GM21737 (cell line): ENCODE measurements around the gene FAM25C.
"Not testable (repeated sequence)": the region's sequence is repeated elsewhere in the genome, so short reads cannot be mapped to it uniquely, and the experiment has no call there.

Experiments used
- ATAC-seq: cut with Tn5 transposase; IDR thresholded peaks from one replicate; pipeline ENCODE4 v1.9.1; 2021; ENCODE audit warnings: mild to moderate bottlenecking, moderate library complexity; ENCODE audit not compliant: unreplicated experiment

Gene FAM25C

DNA sequence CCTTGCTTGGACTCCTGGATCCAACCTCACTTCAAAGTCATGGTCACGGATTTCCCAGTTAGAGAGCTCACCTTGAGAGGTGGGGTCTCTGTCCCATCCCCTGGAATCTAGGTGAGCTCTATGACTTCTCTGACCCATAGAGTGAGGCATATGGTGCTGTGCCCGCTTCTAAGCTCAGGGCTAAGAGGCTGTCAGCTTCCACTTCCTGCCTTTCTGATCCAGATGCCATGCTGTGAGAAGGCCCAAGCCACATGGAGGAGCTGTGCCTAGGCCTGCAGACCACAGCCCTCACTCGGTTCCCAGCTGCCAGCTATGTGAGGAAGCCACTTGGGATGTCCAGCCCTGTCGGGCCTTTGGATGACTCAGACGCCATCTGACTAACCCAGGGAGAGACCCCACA, 39.9 kb downstream of the FAM25C start:
- not testable (repeated sequence) for ATAC-seq

DNA sequence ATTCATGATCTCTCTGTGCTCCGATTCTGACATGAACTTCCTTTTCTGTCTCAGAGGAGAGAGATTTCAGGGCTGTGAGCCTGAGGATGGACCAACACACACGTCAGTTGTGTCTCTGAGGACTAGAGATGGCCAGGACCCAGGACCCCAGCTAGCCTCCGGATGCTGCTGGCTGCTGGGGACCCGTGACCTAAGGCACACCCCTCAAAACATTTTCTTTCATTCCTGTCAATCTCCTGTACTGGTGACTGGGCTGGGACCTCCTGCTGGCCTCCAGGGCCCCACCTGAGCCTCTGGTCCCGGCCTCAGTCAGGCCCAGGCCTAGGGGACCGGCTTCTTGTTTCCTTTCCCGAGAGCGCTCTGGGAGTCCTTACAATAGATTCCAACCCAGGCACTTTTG, 42.4 kb downstream of the FAM25C start:
- ATAC-seq = not testable (repeated sequence)

DNA sequence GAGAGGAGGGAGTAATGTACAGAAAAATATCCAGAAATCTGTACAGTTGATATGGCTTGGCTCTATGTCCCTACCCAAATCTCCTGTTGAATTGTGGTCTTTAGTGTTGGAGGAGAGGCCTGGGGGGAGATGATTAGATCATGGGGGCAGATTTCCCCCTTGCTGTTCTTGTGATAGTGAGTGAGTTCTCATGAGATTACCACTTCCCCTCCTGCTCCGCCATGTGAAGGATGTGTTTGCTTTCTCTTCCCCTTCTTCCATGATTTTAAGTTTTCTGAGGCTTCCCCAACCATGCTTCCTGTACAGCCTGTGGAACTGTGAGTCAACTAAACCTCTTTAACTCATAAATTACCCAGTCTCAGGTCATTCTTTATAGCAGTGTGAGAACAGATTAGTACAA, 52.2 kb downstream of the FAM25C start:
- not testable (repeated sequence) for ATAC-seq
